ENCODE data around the gene HMGXB3. TPM values are rescaled to one million over a fixed set of nuclear protein-coding genes. Genes with fewer than 3 reads are reported as not detected.
A peak's percentile ranks its signal among the peaks of the same experiment; 100 is the strongest.
"Not testable (repeated sequence)": the region's sequence is repeated elsewhere in the genome, so short reads cannot be mapped to it uniquely, and the experiment has no call there.

The HMGXB3 gene
- total RNA-seq, 1 experiment from 2014 or later = 28.0 TPM

GRCh38 chr5:150044712-150045111 lies 44.2 kb downstream of the HMGXB3 start:
- Histone ChIP-seq H3K27ac (no peak overlapping the region), H3K36me3 (peaks cover 73% of the 10 kb centered on the region), H3K27me3 (no peaks in the 10 kb centered on the region), H3K9me3 (replicated peaks) (no peaks in the 10 kb centered on the region), H3K4me1 (peaks cover 15% of the 10 kb centered on the region), H3K4me3 (no peak overlapping the region)
- DNase-seq = no peak

- no peak for DNase-seq
- Histone ChIP-seq H3K27ac (no peak overlapping the region), H3K36me3 (peaks cover 80% of the 10 kb centered on the region)
These were observed 45.0 kb downstream of the HMGXB3 start for GRCh38 chr5:150045549-150045948.

GRCh38 chr5:150046031-150046430 lies 45.5 kb downstream of the HMGXB3 start:
- H3K27ac ChIP-seq = no peak overlapping the region
- no peaks in the 10 kb centered on the region for H3K27me3 ChIP-seq
- no peaks in the 10 kb centered on the region for H3K9me3 ChIP-seq (replicated peaks)
- peaks cover 80% of the 10 kb centered on the region for H3K36me3 ChIP-seq
- no peak overlapping the region for H3K4me3 ChIP-seq
- peaks cover 15% of the 10 kb centered on the region for H3K4me1 ChIP-seq
- no peak for DNase-seq

More at GRCh38 chr5:150045549-150045948, 45.0 kb downstream of the HMGXB3 start:
- no peaks in the 10 kb centered on the region for H3K27me3 ChIP-seq
- peaks cover 15% of the 10 kb centered on the region for H3K4me1 ChIP-seq
- H3K9me3 ChIP-seq (replicated peaks) = no peaks in the 10 kb centered on the region
- H3K4me3 ChIP-seq = no peak overlapping the region

GRCh38 chr5:150050172-150050811 lies 49.8 kb downstream of the HMGXB3 start:
- not testable (repeated sequence) for H3K4me3 ChIP-seq; H3K9me3 ChIP-seq (replicated peaks); H3K27ac ChIP-seq; H3K27me3 ChIP-seq; DNase-seq; H3K4me1 ChIP-seq
- H3K36me3 ChIP-seq = peaks cover 85% of the 10 kb centered on the region

GRCh38 chr5:150051657-150052195 lies 51.2 kb downstream of the HMGXB3 start:
- Histone ChIP-seq H3K36me3 (peaks cover 73% of the 10 kb centered on the region), H3K27me3 (no peaks in the 10 kb centered on the region), H3K27ac (no peak overlapping the region), H3K4me3 (no peak overlapping the region), H3K9me3 (replicated peaks) (no peaks in the 10 kb centered on the region), H3K4me1 (no peaks in the 10 kb centered on the region)
- no peak for DNase-seq

- no peaks in the 10 kb centered on the region for H3K27me3 ChIP-seq
- H3K4me3 ChIP-seq = no peak overlapping the region
- no peaks in the 10 kb centered on the region for H3K4me1 ChIP-seq
- no peak overlapping the region for H3K27ac ChIP-seq
- no peak for DNase-seq
- peaks cover 67% of the 10 kb centered on the region for H3K36me3 ChIP-seq
- H3K9me3 ChIP-seq (replicated peaks) = no peaks in the 10 kb centered on the region
These were observed 51.9 kb downstream of the HMGXB3 start for GRCh38 chr5:150052226-150052955.

GRCh38 chr5:150052956-150053712 lies 52.6 kb downstream of the HMGXB3 start:
- no peaks in the 10 kb centered on the region for H3K9me3 ChIP-seq (replicated peaks)
- H3K4me3 ChIP-seq = no peak overlapping the region
- H3K4me1 ChIP-seq = no peaks in the 10 kb centered on the region
- no peak for DNase-seq
- no peaks in the 10 kb centered on the region for H3K27me3 ChIP-seq
- H3K36me3 ChIP-seq = peaks cover 61% of the 10 kb centered on the region
- peak overlapping the region; percentile 12; the same call in 1 of the 2 replicates for H3K27ac ChIP-seq

- no peaks in the 10 kb centered on the region for H3K9me3 ChIP-seq (replicated peaks)
- no peaks in the 10 kb centered on the region for H3K27me3 ChIP-seq
- no peak overlapping the region for H3K4me3 ChIP-seq
- DNase-seq = no peak
- peaks cover 54% of the 10 kb centered on the region for H3K36me3 ChIP-seq
- H3K4me1 ChIP-seq = peaks cover 7% of the 10 kb centered on the region
- no peak overlapping the region for H3K27ac ChIP-seq
These were observed 53.3 kb downstream of the HMGXB3 start for GRCh38 chr5:150053713-150054392.

GRCh38 chr5:150054569-150054968 lies 54.0 kb downstream of the HMGXB3 start:
- DNase-seq = no peak
- Histone ChIP-seq H3K4me1 (peaks cover 13% of the 10 kb centered on the region), H3K36me3 (peaks cover 47% of the 10 kb centered on the region), H3K9me3 (replicated peaks) (no peaks in the 10 kb centered on the region), H3K27ac (no peak overlapping the region), H3K4me3 (no peak overlapping the region), H3K27me3 (no peaks in the 10 kb centered on the region)

- DNase-seq = no peak
- no peaks in the 10 kb centered on the region for H3K27me3 ChIP-seq
- no peak overlapping the region for H3K27ac ChIP-seq
- no peak overlapping the region for H3K4me3 ChIP-seq
- no peaks in the 10 kb centered on the region for H3K9me3 ChIP-seq (replicated peaks)
- peaks cover 13% of the 10 kb centered on the region for H3K4me1 ChIP-seq
- H3K36me3 ChIP-seq = peaks cover 38% of the 10 kb centered on the region
These were observed 55.0 kb downstream of the HMGXB3 start for GRCh38 chr5:150055326-150056074.

GRCh38 chr5:150056075-150056443 lies 55.5 kb downstream of the HMGXB3 start:
- Histone ChIP-seq H3K36me3 (peaks cover 32% of the 10 kb centered on the region), H3K27ac (no peak overlapping the region), H3K27me3 (no peaks in the 10 kb centered on the region), H3K4me1 (peaks cover 13% of the 10 kb centered on the region), H3K4me3 (no peak overlapping the region), H3K9me3 (replicated peaks) (no peaks in the 10 kb centered on the region)
- DNase-seq = no peak

- H3K36me3 ChIP-seq = peaks cover 24% of the 10 kb centered on the region
- DNase-seq = no peak
- H3K27me3 ChIP-seq = no peaks in the 10 kb centered on the region
- H3K27ac ChIP-seq = no peak overlapping the region
- no peak overlapping the region for H3K4me3 ChIP-seq
- H3K9me3 ChIP-seq (replicated peaks) = no peaks in the 10 kb centered on the region
- peaks cover 13% of the 10 kb centered on the region for H3K4me1 ChIP-seq
These were observed 56.5 kb downstream of the HMGXB3 start for GRCh38 chr5:150057052-150057451.

GRCh38 chr5:150057511-150057910 lies 57.0 kb downstream of the HMGXB3 start:
- no peak overlapping the region for H3K27ac ChIP-seq

GRCh38 chr5:150057996-150058395 lies 57.5 kb downstream of the HMGXB3 start:
- peaks cover 13% of the 10 kb centered on the region for H3K4me1 ChIP-seq
- no peaks in the 10 kb centered on the region for H3K9me3 ChIP-seq (replicated peaks)
- no peak overlapping the region; the same call in 1 of the 2 replicates for H3K27ac ChIP-seq
- H3K4me3 ChIP-seq = no peak overlapping the region
- H3K36me3 ChIP-seq = peaks cover 15% of the 10 kb centered on the region
- no peaks in the 10 kb centered on the region for H3K27me3 ChIP-seq
- no peak for DNase-seq

More at GRCh38 chr5:150057511-150057910, 57.0 kb downstream of the HMGXB3 start:
- H3K4me1 ChIP-seq = peaks cover 13% of the 10 kb centered on the region
- H3K4me3 ChIP-seq = no peak overlapping the region
- no peaks in the 10 kb centered on the region for H3K9me3 ChIP-seq (replicated peaks)
- no peak for DNase-seq
- H3K36me3 ChIP-seq = peaks cover 20% of the 10 kb centered on the region
- H3K27me3 ChIP-seq = no peaks in the 10 kb centered on the region
